Fibroblast of mammary gland (primary cell): Measurements from ENCODE around the gene RFX2.

Source experiments
- DNase-seq: peaks from one replicate; pipeline ENCODE4 v3.0.0-alpha.2; 2010; ENCODE audit warnings: low read depth
- H3K4me3 ChIP-seq: 2 replicates; pipeline ENCODE4 v1.5.1; 2011; ENCODE audit warnings: low read depth, mild to moderate bottlenecking, low read length, moderate library complexity; ENCODE audit not compliant: control insufficient read depth
- CTCF ChIP-seq: conservative IDR thresholded peaks from 2 replicates; pipeline ENCODE4 v1.5.1; 2011; ENCODE audit warnings: low read depth, low read length, inconsistent platforms; ENCODE audit not compliant: control insufficient read depth, insufficient read depth

Gene RFX2

GRCh38 chr19:5958074-5958850 is 152.0 kb downstream of the RFX2 start:
- TF ChIP-seq CTCF = no peak
- no peak for DNase-seq
- no peak overlapping the region for H3K4me3 ChIP-seq

GRCh38 chr19:5957170-5957569 is 153.1 kb downstream of the RFX2 start:
- no peak for TF ChIP-seq CTCF
- peak; percentile 37 for DNase-seq
- H3K4me3 ChIP-seq = no peak overlapping the region

GRCh38 chr19:5956728-5957127 is 153.6 kb downstream of the RFX2 start:
- no peak for DNase-seq
- TF ChIP-seq CTCF = no peak
- no peak overlapping the region for H3K4me3 ChIP-seq

GRCh38 chr19:5956323-5956722 is 154.0 kb downstream of the RFX2 start:
- TF ChIP-seq CTCF = no peak
- no peak overlapping the region for H3K4me3 ChIP-seq
- DNase-seq = no peak

GRCh38 chr19:5955636-5955935 is 154.7 kb downstream of the RFX2 start:
- TF ChIP-seq CTCF = no peak
- DNase-seq = peak; percentile 30
- H3K4me3 ChIP-seq = no peak overlapping the region

- no peak for TF ChIP-seq CTCF
- H3K4me3 ChIP-seq = no peak overlapping the region
- DNase-seq = no peak
Observed at GRCh38 chr19:5954293-5954692, 156.0 kb downstream of the RFX2 start.
